Fibroblast of skin of scalp (primary cell): Measurements from ENCODE around the gene ITGA2.

Experiments used
- DNase-seq: peaks from one replicate; pipeline ENCODE4 v3.0.0-alpha.2; 2013

The ITGA2 gene

GRCh38 chr5:53022930-53023511 is 33.9 kb downstream of the ITGA2 start:
- DNase-seq, result no peak

GRCh38 chr5:53023969-53024368 is 34.8 kb downstream of the ITGA2 start:
- DNase-seq, result peak; percentile 77

- DNase-seq, result no peak
Measured at GRCh38 chr5:53024535-53024934, 35.4 kb downstream of the ITGA2 start.

- no peak for DNase-seq
Measured at GRCh38 chr5:53025487-53025886, 36.3 kb downstream of the ITGA2 start.

GRCh38 chr5:53027913-53028312 is 38.8 kb downstream of the ITGA2 start:
- DNase-seq, result peak; percentile 51

GRCh38 chr5:53029608-53030007 is 40.5 kb downstream of the ITGA2 start:
- DNase-seq, result no peak

- DNase-seq, result no peak
Measured at GRCh38 chr5:53030893-53031292, 41.7 kb downstream of the ITGA2 start.

GRCh38 chr5:53031695-53032096 is 42.5 kb downstream of the ITGA2 start:
- peak; percentile 51 for DNase-seq

GRCh38 chr5:53032188-53032587 is 43.0 kb downstream of the ITGA2 start:
- DNase-seq, result no peak

GRCh38 chr5:53034832-53035231 is 45.7 kb downstream of the ITGA2 start:
- no peak for DNase-seq

GRCh38 chr5:53035868-53036381 is 46.8 kb downstream of the ITGA2 start:
- DNase-seq, result no peak

- DNase-seq, result peak; percentile 54
Measured at GRCh38 chr5:53037141-53037859, 48.1 kb downstream of the ITGA2 start.

GRCh38 chr5:53038196-53038847 is 49.2 kb downstream of the ITGA2 start:
- DNase-seq, result no peak

GRCh38 chr5:53039855-53040254 is 50.7 kb downstream of the ITGA2 start:
- no peak for DNase-seq

GRCh38 chr5:53041071-53041692 is 52.0 kb downstream of the ITGA2 start:
- peak; percentile 17 for DNase-seq

GRCh38 chr5:53041740-53042139 is 52.6 kb downstream of the ITGA2 start:
- DNase-seq, result no peak

- no peak for DNase-seq
Measured at GRCh38 chr5:53045263-53045662, 56.1 kb downstream of the ITGA2 start.

- DNase-seq, result no peak
Measured at GRCh38 chr5:53048248-53048647, 59.1 kb downstream of the ITGA2 start.

GRCh38 chr5:53052499-53052898 is 63.3 kb downstream of the ITGA2 start:
- DNase-seq, result peak; percentile 15

GRCh38 chr5:53053364-53053763 is 64.2 kb downstream of the ITGA2 start:
- DNase-seq, result no peak

- DNase-seq, result no peak
Measured at GRCh38 chr5:53055365-53055764, 66.2 kb downstream of the ITGA2 start.

- peak; percentile 21 for DNase-seq
Measured at GRCh38 chr5:53059281-53059680, 70.1 kb downstream of the ITGA2 start.

- peak; percentile 36 for DNase-seq
Measured at GRCh38 chr5:53063176-53063575, 74.0 kb downstream of the ITGA2 start.
